Right atrium auricular region (tissue), 2 donors: ENCODE data around the gene GRK5. TPM values are rescaled to one million over a fixed set of nuclear protein-coding genes. Genes with fewer than 3 reads are reported as not detected.

ENCODE experiments used
- DNase-seq: peaks from one replicate; pipeline ENCODE4 v3.0.0-alpha.2; 2019; ENCODE audit warnings: low spot score
- H3K27ac ChIP-seq, 2 donors: fragments of 200-600 bp; sonication (generic); 1 replicate in 1 of 2; 2 replicates in 1 of 2; pipeline ENCODE4 v1.5.1; 2016 to 2019
- H3K27me3 ChIP-seq, 2 donors: fragments of 200-600 bp; sonication (generic); one replicate each; pipeline versions ENCODE4 v1.5.1 to v1.6.0; 2017 to 2019
- H3K36me3 ChIP-seq: fragments of 200-600 bp; sonication (generic); one replicate; pipeline ENCODE4 v1.5.1; 2016
- H3K4me1 ChIP-seq, 2 donors: fragments of 200-600 bp; sonication (generic); one replicate each; pipeline versions ENCODE4 v1.5.1 to v1.6.0; 2017 to 2019
- H3K4me3 ChIP-seq, 2 donors: fragments of 200-600 bp; sonication (generic); 1 replicate in 1 of 2; 2 replicates in 1 of 2; pipeline ENCODE4 v1.5.1; 2017 to 2019; ENCODE audit warnings: mild to moderate bottlenecking in 1 of 2, moderate library complexity in 1 of 2
- H3K9me3 ChIP-seq, 2 donors: fragments of 200-600 bp; sonication (generic); one replicate each; pipeline ENCODE4 v1.5.1; 2019
- total RNA-seq, 2 donors: library from RNA; depleted of rRNA; stranded (reverse); fragments of >200 nt; gene quantifications; one replicate each; pipeline ENCODE4 v1.1.0, GENCODE V29; 2016
- TF ChIP-seq, protein P1 (sequence below), 2 donors: fragments of 200-600 bp; sonication (generic); IDR thresholded peaks; one replicate each; pipeline ENCODE4 v1.5.1; 2019; ENCODE audit warnings: antibody characterized with exemption in 2 of 2

GRK5 gene
- total RNA-seq, 2 donors from 2014 or later = 19.2 to 53.8 TPM

- no peaks in the 10 kb centered on the region for H3K27me3 ChIP-seq
- H3K4me1 ChIP-seq = peaks cover 0 to 32% of the 10 kb centered on the region in 2 donors
- TF ChIP-seq, protein P1, sequence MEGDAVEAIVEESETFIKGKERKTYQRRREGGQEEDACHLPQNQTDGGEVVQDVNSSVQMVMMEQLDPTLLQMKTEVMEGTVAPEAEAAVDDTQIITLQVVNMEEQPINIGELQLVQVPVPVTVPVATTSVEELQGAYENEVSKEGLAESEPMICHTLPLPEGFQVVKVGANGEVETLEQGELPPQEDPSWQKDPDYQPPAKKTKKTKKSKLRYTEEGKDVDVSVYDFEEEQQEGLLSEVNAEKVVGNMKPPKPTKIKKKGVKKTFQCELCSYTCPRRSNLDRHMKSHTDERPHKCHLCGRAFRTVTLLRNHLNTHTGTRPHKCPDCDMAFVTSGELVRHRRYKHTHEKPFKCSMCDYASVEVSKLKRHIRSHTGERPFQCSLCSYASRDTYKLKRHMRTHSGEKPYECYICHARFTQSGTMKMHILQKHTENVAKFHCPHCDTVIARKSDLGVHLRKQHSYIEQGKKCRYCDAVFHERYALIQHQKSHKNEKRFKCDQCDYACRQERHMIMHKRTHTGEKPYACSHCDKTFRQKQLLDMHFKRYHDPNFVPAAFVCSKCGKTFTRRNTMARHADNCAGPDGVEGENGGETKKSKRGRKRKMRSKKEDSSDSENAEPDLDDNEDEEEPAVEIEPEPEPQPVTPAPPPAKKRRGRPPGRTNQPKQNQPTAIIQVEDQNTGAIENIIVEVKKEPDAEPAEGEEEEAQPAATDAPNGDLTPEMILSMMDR (IDR thresholded peaks at IDR 0.05) = no peak
- peaks cover 14% of the 10 kb centered on the region for H3K36me3 ChIP-seq
- H3K9me3 ChIP-seq = no peaks in the 10 kb centered on the region
- no peak overlapping the region for H3K27ac ChIP-seq
- DNase-seq = no peak
- H3K4me3 ChIP-seq = no peak overlapping the region
These were observed 118.8 kb downstream of the GRK5 start for GRCh38 chr10:119326167-119326566.

GRCh38 chr10:119327096-119327745 lies 119.8 kb downstream of the GRK5 start:
- no peak for DNase-seq
- Histone ChIP-seq H3K27me3 (no peaks in the 10 kb centered on the region), H3K4me3 (no peak overlapping the region), H3K36me3 (peaks cover 14% of the 10 kb centered on the region), H3K27ac (no peak overlapping the region), H3K9me3 (no peaks in the 10 kb centered on the region), H3K4me1 (peaks cover 0 to 37% of the 10 kb centered on the region in 2 donors)
- TF ChIP-seq, protein P1 (IDR thresholded peaks at IDR 0.05) = no peak

GRCh38 chr10:119328223-119328622 lies 120.9 kb downstream of the GRK5 start:
- no peaks in the 10 kb centered on the region for H3K27me3 ChIP-seq
- peaks cover 0 to 37% of the 10 kb centered on the region in 2 donors for H3K4me1 ChIP-seq
- H3K27ac ChIP-seq = no peak overlapping the region

GRCh38 chr10:119330342-119330741 lies 123.0 kb downstream of the GRK5 start:
- Histone ChIP-seq H3K27ac (peak overlapping the region; percentile 41 to 57), H3K4me1 (peaks cover 0 to 32% of the 10 kb centered on the region in 2 donors), H3K4me3 (no peak overlapping the region), H3K36me3 (peaks cover 14% of the 10 kb centered on the region), H3K27me3 (no peaks in the 10 kb centered on the region), H3K9me3 (no peaks in the 10 kb centered on the region)
- TF ChIP-seq, protein P1 (IDR thresholded peaks at IDR 0.05) = no peak
- DNase-seq = no peak

More at GRCh38 chr10:119328223-119328622, 120.9 kb downstream of the GRK5 start:
- TF ChIP-seq, protein P1 (IDR thresholded peaks at IDR 0.05) = no peak
- Histone ChIP-seq H3K9me3 (no peaks in the 10 kb centered on the region), H3K36me3 (peaks cover 14% of the 10 kb centered on the region), H3K4me3 (no peak overlapping the region)
- no peak for DNase-seq

DNA sequence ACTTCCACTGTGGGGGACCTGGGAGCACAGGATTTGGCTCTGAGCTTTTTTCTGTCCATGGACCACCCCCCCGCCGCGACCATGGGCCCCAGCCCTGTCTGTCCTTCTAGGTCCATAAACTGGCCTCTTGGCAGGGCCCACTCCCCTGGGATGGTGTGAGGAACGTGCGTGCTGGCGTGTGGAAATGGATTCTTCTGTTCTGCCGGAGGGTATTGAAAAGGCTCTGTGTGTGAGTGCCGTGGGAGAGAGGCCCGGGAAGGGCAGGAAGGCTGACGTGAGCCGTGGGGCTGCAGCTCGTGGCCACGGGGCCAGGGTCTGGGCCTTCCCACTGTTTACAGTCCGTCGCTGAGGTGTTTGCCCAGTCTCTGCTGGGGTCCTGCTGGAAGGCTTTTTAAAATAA lies 123.7 kb downstream of the GRK5 start:
- Histone ChIP-seq H3K36me3 (peaks cover 14% of the 10 kb centered on the region), H3K9me3 (no peaks in the 10 kb centered on the region), H3K27me3 (no peaks in the 10 kb centered on the region), H3K4me1 (peaks cover 0 to 36% of the 10 kb centered on the region in 2 donors), H3K27ac (peak overlapping the region; percentile 41 to 57), H3K4me3 (no peak overlapping the region)
- DNase-seq = no peak
- TF ChIP-seq, protein P1 (IDR thresholded peaks at IDR 0.05) = no peak
